AG10803 (cell line): ENCODE measurements around the gene KLRC3.
"Not testable (repeated sequence)": the region's sequence is repeated elsewhere in the genome, so short reads cannot be mapped to it uniquely, and the experiment has no call there.

Source experiments
- DNase-seq: peaks from one replicate; pipeline ENCODE4 v3.0.0; 2010; ENCODE audit warnings: low read depth
- H3K4me3 ChIP-seq: 2 replicates; pipeline ENCODE4 v1.5.1; 2011; ENCODE audit warnings: mild to moderate bottlenecking, low read length, control low read depth
- TF ChIP-seq, protein P1 (sequence below): conservative IDR thresholded peaks from 2 replicates; pipeline ENCODE4 v1.5.1; 2011; ENCODE audit warnings: mild to moderate bottlenecking, low read length, control low read depth, inconsistent platforms

KLRC3 gene

DNA sequence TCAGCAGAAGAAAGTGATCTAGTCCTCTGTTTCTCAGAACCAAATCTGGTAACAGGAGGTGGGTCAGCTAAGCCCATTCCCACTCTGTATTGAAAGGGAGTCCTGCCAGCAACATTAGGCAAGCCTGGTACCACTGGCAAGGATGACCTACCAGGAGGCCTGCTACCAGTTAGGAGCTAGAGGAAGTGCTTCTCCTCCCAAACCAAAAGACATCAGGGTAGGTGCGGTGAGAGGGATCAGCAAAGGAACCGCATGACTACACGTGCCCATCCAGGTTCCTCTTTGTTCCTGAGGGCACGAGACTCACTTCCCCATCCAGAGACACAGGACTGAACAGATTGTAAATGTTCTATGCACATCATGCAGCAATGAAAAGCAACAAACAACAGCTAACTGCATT is 13.7 kb downstream of the KLRC3 start:
- no peak for DNase-seq
- TF ChIP-seq, protein P1, sequence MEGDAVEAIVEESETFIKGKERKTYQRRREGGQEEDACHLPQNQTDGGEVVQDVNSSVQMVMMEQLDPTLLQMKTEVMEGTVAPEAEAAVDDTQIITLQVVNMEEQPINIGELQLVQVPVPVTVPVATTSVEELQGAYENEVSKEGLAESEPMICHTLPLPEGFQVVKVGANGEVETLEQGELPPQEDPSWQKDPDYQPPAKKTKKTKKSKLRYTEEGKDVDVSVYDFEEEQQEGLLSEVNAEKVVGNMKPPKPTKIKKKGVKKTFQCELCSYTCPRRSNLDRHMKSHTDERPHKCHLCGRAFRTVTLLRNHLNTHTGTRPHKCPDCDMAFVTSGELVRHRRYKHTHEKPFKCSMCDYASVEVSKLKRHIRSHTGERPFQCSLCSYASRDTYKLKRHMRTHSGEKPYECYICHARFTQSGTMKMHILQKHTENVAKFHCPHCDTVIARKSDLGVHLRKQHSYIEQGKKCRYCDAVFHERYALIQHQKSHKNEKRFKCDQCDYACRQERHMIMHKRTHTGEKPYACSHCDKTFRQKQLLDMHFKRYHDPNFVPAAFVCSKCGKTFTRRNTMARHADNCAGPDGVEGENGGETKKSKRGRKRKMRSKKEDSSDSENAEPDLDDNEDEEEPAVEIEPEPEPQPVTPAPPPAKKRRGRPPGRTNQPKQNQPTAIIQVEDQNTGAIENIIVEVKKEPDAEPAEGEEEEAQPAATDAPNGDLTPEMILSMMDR: no peak
- no peak overlapping the region for H3K4me3 ChIP-seq

DNA sequence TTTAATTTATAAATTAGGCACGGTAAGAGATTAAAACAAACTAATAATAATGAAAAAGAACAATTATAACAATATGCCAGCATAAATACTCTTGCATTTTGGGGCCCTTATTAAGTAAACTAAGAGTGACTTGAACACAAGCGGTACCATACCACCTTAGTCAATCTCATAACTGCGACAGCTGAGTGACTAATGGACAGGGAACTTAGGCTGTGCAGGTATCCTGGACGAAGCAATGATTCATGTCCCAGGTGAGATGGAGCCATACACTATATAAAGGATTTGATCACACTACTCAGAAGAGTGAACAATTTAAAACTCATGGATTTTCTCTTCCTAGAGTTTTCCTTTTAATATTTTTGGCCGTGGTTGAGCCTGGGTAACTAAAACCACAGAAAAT is 15.1 kb downstream of the KLRC3 start:
- TF ChIP-seq, protein P1: no peak
- DNase-seq: no peak
- no peak overlapping the region for H3K4me3 ChIP-seq

DNA sequence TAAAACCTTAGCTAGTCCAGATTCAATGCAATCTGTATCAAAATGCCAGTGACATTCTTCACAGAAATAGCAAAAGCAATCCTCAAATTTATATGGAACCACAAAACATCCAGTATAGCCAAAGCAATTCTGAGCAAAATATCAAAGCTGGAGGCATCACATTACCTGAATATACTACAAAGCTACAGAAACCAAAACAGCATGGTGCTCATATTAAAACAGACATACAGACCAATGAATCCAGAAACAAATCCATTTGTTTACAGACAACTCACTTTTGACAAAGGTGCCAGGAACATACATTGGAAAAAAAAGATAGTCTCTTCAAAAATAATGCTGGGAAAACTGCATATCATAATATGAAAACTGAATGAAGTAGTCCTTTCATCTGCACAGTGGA is 15.6 kb downstream of the KLRC3 start:
- no peak overlapping the region for H3K4me3 ChIP-seq
- no peak for DNase-seq
- TF ChIP-seq, protein P1: no peak

DNA sequence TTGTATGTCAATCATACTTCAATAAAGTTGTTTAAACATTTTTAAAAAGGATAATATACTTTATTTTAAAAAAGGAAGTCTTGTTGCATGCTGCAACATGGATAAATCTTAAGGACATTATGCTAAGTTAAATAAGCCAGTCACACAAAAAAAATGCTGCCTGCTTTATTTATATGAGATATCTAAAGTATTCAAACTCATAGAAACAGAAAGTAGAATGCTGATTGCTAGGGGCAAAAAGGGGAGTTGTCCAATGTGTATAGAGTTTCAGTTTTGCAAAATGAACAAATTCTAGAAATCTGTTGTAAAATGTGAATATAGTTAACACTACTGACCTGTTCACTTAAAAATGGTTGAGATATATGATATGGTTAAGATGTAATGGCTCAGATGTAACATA is 19.6 kb downstream of the KLRC3 start:
- TF ChIP-seq, protein P1: no peak
- no peak overlapping the region for H3K4me3 ChIP-seq
- DNase-seq: no peak

DNA sequence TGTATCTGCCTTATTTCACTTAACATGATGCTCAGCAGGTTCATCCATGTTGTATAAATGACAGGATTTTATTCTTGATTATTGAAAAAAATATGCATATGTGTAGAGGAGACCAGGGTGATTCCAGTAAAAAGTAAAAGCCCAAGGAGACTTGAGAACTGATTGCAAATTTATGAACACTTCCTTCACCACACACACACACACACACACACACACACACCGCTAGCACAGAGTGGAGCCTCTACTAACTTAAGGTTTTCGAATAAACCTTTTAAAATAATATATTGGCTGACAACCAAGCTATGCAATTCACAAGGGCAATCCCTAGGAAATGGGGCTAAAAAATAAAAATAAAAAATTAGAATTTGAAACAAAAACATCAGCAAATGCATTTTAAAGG is 22.2 kb downstream of the KLRC3 start:
- TF ChIP-seq, protein P1: no peak
- no peak overlapping the region for H3K4me3 ChIP-seq
- no peak for DNase-seq

DNA sequence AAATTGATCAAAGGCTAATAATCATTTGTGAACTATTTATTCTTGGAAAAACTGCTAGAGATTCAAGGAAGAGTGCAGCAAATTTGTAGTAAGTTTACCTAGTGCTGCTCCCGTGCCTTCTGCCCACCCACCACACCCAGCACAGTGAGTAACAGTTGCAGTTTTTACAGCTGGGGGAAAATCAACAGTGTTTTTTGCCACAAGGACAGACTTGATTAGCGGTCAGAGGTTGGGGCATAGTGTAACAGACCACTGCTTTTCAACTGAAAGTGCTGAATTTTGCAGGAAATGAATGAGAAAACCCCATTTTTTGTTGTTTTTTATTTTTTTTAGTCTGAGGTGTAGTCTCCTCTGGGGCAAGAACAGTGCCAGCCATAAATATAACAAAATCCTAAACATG is 23.1 kb downstream of the KLRC3 start:
- TF ChIP-seq, protein P1: no peak
- H3K4me3 ChIP-seq: no peak overlapping the region
- DNase-seq: no peak

DNA sequence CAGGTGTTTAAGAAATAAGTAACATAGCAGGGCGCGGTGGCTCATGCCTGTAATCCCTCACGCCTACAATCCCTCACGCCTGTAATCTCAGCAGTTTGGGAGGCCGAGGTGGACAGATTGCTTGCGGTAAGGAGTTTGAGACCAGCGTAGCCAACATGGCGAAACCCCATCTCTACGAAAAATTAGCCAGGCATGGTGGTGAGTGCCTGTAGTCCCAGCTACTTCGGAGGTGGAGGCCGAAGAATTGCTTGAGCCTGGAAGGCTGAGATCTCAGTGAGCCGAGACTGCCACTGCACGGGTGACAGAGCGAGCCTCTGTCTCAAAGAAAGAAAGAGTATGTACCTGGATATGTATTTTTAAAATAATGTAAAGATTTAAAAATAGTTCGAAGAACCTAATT is 24.2 kb downstream of the KLRC3 start:
- H3K4me3 ChIP-seq, DNase-seq: not testable (repeated sequence)

DNA sequence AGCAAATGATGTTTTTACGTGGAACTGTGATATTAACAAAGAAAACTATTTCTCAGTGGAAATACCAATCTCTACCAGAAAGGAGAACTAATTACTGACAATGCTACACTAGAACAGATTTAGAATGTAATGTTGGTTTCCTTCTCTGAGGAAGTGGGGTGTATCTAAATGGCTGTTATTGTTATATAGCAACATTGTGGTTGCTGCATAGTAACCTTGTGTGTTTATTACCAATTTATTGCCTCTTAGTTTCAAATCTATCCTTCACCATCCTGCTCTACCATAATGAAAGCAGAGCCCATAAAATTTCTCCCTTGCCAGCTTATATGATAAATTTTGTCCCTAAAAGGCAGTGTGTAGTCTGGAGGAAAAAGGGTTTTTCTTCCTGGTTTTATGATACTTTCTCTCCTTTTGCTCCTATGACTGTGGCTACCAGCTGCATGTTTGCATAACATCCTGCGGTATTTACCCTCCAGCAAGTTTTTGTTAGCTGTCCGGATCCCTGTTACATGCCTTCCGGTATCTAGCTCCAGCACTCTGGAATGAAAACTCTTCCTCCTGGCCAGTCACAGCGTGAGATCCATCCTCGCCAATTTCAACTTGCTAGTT is 24.9 kb downstream of the KLRC3 start:
- H3K4me3 ChIP-seq: no peak overlapping the region
- TF ChIP-seq, protein P1: no peak
- DNase-seq: peak; percentile 92

DNA sequence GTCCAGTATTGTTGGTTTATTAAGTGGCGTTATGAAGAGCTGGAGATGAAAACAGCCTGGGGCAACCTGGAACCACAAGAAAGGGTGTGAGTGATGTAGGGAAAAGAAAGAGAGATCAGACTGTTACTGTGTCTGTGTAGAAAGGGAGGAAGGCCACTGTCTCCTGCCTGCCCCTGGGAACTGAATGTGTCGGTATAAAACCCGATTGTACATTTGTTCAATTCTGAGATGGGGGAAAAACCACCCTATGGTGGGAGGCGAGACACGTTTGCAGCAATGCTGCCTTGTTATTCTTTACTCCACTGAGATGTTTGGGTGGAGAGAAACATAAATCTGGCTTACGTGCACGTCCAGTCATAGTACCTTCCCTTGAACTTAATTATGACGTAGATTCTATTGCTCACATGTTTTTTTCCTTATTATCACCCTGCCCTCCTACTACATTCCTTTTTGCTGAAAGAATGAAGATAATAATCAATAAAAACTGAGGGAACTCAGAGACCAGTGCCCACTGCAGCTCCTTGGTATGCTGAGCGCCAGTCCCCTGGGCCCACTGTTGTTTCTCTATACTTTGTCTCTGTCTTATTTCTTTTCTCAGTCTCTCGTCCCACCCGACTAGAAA is 25.8 kb downstream of the KLRC3 start:
- DNase-seq, H3K4me3 ChIP-seq: not testable (repeated sequence)
